Nephron progenitor cell (in vitro differentiated cells): ENCODE results near the gene CHD6.
A peak's percentile ranks its signal among the peaks of the same experiment; 100 is the strongest.

Experiments used
- DNase-seq: peaks from one replicate; pipeline ENCODE4 v3.0.0; 2021
- H3K27ac Mint-ChIP-seq: 2 replicates; pipeline ENCODE4 v1.8.0; 2021; ENCODE audit warnings: mild to moderate bottlenecking, moderate library complexity, mixed read lengths
- H3K27me3 Mint-ChIP-seq: 2 replicates; pipeline ENCODE4 v1.8.0; 2021; ENCODE audit warnings: mild to moderate bottlenecking, low read depth, mixed read lengths; ENCODE audit not compliant: poor library complexity
- H3K36me3 Mint-ChIP-seq: 2 replicates; pipeline ENCODE4 v1.8.0; 2021; ENCODE audit warnings: low read depth, mixed read lengths
- H3K4me1 Mint-ChIP-seq: 2 replicates; pipeline ENCODE4 v1.8.0; 2021; ENCODE audit warnings: mixed read lengths
- H3K4me3 Mint-ChIP-seq: 2 replicates; pipeline ENCODE4 v1.8.0; 2021; ENCODE audit warnings: mild to moderate bottlenecking, moderate library complexity, mixed read lengths
- H3K9me3 Mint-ChIP-seq: 2 replicates; pipeline ENCODE4 v1.8.0; 2021; ENCODE audit warnings: mild to moderate bottlenecking, moderate library complexity, mixed read lengths
- TF ChIP-seq, protein P1 (sequence below): fragments of 200-600 bp; sonication (generic); IDR thresholded peaks from 2 replicates; pipeline ENCODE4 v1.5.0; 2021; ENCODE audit warnings: antibody characterized with exemption

CHD6 gene

DNA sequence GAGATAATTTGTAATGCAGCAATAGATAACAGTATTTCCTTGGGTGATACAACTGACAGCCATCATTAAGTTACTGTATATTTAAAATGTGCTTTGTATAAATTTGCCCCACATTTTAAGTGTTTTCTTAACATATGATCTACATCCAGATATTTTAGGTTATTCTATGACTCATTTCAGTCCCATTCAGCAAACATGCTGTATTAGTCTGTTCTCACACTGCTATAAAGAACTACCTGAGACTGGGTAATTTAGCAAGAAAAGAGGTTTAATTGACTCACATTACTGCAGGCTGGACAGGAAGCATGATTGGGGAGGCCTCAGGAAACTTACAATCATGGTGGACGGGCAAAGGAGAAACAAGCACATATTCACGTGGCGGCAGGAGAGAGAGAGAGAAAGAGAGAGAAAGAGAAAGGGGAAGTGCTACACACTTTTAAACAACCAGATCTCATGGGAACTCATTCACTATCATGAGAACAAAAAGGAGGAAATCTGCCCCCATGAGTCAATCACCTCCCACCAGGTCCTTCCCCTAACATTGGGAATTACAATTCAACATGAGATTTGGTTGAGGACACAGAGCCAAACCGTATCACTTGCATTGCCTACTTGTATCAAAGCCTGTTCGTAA lies 9.6 kb upstream of the CHD6 start:
- peak overlapping the region; percentile 2 for H3K27ac Mint-ChIP-seq
- H3K36me3 Mint-ChIP-seq = no peaks in the 10 kb centered on the region
- no peak overlapping the region for H3K4me3 Mint-ChIP-seq
- TF ChIP-seq, protein P1, sequence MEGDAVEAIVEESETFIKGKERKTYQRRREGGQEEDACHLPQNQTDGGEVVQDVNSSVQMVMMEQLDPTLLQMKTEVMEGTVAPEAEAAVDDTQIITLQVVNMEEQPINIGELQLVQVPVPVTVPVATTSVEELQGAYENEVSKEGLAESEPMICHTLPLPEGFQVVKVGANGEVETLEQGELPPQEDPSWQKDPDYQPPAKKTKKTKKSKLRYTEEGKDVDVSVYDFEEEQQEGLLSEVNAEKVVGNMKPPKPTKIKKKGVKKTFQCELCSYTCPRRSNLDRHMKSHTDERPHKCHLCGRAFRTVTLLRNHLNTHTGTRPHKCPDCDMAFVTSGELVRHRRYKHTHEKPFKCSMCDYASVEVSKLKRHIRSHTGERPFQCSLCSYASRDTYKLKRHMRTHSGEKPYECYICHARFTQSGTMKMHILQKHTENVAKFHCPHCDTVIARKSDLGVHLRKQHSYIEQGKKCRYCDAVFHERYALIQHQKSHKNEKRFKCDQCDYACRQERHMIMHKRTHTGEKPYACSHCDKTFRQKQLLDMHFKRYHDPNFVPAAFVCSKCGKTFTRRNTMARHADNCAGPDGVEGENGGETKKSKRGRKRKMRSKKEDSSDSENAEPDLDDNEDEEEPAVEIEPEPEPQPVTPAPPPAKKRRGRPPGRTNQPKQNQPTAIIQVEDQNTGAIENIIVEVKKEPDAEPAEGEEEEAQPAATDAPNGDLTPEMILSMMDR = no peak
- no peaks in the 10 kb centered on the region for H3K4me1 Mint-ChIP-seq
- no peaks in the 10 kb centered on the region for H3K27me3 Mint-ChIP-seq
- no peak for DNase-seq
- no peaks in the 10 kb centered on the region for H3K9me3 Mint-ChIP-seq

DNA sequence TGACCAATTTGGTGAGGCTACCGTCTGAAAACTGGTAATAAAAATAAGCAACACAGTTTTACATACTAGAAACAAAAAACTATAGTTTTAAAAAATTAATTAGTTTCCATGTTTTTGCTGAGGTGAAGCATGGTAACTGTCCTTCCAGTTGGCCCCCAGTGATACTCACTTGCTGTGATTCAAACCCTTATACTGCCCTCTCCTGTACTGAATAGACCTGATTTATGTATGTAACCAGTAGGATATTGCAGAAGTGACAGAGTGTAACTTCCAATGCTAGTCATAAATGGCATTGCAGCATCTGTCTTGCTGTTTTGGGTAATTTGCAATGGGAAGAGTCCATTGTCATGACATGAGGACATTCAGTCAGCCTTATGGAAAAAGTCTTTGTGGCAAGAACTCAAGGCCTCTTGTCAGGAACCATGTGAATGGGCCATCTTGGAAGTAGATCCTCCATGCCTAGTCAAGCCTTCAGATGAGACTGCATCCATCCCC lies 8.9 kb upstream of the CHD6 start:
- DNase-seq = no peak
- Mint-ChIP-seq H3K27me3 (peaks cover 2% of the 10 kb centered on the region), H3K27ac (no peak overlapping the region), H3K4me3 (no peak overlapping the region), H3K9me3 (no peaks in the 10 kb centered on the region), H3K4me1 (no peaks in the 10 kb centered on the region), H3K36me3 (no peaks in the 10 kb centered on the region)
- TF ChIP-seq, protein P1 = no peak

DNA sequence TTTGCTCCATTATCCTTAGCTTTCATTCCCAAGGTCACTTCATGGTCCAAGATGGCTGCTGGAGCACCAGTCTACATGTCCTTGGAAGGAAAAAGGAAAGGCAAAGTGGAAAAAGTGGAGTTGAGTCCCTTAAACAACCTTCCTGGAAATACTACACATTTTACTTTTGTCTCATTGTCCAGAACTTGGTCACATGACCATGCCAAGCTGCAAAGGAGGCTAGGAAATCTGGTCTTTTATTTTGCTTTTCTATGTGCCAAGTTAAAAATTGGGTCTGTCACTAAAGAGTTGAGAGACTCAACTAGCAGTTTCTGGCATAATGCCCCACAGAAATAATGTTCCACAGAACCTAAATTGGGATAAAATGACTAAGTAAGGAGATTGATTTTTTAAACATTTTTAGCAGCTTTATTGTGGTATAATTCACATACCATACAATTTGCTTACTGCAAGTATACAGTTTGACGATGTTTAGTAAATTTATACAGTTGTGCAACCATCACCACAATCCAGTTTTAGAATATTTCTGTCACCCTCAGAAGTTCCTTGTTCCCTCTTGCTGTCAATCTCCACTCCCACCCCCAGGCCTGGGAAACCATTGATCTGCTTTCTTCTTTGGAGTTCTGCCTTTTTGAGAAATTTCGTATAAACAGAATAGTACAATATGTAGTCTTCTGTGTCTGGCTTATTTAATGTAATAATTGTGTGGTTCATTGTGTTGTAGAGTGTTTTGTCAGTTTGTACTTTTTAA lies 5.6 kb upstream of the CHD6 start:
- no peak overlapping the region for H3K4me3 Mint-ChIP-seq
- DNase-seq = no peak
- no peaks in the 10 kb centered on the region for H3K36me3 Mint-ChIP-seq
- peaks cover 9% of the 10 kb centered on the region for H3K4me1 Mint-ChIP-seq
- H3K27ac Mint-ChIP-seq = no peak overlapping the region
- peaks cover 23% of the 10 kb centered on the region for H3K27me3 Mint-ChIP-seq
- TF ChIP-seq, protein P1 = no peak
- no peaks in the 10 kb centered on the region for H3K9me3 Mint-ChIP-seq

DNA sequence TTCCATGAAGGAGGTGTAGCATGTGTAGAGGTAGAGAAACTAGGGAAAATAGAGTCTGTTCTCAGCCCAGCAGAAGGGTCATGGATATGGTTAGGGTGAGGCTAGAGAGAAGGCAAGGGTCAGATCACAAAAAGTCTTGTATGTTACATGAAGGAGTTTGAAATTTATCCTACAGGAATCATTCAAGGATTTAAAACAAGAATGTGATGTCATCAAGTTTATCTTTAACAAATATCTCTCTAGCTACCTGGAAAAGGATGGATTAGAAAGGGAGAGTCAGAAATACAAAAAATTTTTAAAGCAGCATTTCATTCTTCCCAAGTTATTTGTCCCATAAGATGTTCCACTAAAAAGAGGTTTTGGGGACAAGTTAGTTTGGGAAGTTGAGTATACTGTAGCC lies 4.4 kb upstream of the CHD6 start:
- no peaks in the 10 kb centered on the region for H3K36me3 Mint-ChIP-seq
- TF ChIP-seq, protein P1 = no peak
- no peaks in the 10 kb centered on the region for H3K9me3 Mint-ChIP-seq
- H3K27me3 Mint-ChIP-seq = peaks cover 24% of the 10 kb centered on the region
- H3K4me3 Mint-ChIP-seq = no peak overlapping the region
- H3K4me1 Mint-ChIP-seq = peaks cover 9% of the 10 kb centered on the region
- DNase-seq = no peak
- H3K27ac Mint-ChIP-seq = no peak overlapping the region

DNA sequence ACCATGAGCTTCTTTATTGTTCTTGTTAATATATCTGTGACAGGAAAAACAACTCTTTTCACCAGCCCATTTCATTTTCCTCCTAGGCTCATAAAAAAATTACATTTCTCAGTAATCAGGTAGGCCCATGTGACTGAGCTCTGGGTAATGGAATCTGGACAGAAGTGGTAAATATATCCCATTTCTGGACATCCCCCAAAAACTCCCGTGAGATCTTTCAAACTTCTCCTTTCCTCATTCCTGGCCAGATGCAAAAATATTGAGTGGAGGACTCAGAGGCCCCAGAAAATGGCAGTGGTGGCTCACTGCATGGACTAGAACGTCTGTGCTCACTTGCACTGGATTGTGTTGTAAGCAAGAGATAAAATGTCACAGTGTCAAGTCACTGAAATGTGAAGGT lies 3.8 kb upstream of the CHD6 start:
- peaks cover 15% of the 10 kb centered on the region for H3K4me1 Mint-ChIP-seq
- TF ChIP-seq, protein P1 = no peak
- H3K9me3 Mint-ChIP-seq = no peaks in the 10 kb centered on the region
- H3K36me3 Mint-ChIP-seq = no peaks in the 10 kb centered on the region
- peaks cover 24% of the 10 kb centered on the region for H3K27me3 Mint-ChIP-seq
- DNase-seq = no peak
- H3K27ac Mint-ChIP-seq = no peak overlapping the region
- H3K4me3 Mint-ChIP-seq = no peak overlapping the region

DNA sequence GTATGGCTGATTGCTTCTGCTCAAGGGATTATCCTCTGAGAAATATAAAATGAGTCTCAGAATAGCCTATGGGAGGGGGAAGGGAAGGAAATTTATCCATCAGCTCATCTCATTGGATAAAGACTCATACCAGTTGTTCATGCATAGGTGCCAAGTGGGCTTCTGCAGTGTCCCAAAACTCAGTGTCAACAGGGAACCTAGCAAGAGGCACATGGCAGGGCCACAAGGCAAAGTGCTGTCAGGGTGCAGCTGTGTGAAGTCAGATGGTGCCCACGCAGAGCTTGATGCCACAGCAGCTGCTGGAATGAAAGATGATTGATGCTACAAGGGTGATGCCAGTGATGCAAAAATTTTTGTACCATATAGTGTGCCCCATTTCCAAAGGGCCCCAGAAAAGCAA lies 3.2 kb upstream of the CHD6 start:
- H3K27me3 Mint-ChIP-seq = peaks cover 24% of the 10 kb centered on the region
- H3K4me3 Mint-ChIP-seq = no peak overlapping the region
- no peaks in the 10 kb centered on the region for H3K36me3 Mint-ChIP-seq
- H3K27ac Mint-ChIP-seq = no peak overlapping the region
- H3K9me3 Mint-ChIP-seq = no peaks in the 10 kb centered on the region
- no peak for DNase-seq
- TF ChIP-seq, protein P1 = no peak
- peaks cover 21% of the 10 kb centered on the region for H3K4me1 Mint-ChIP-seq
